Type B pancreatic cell (in vitro differentiated cells): ENCODE results near the gene ITGAD. TPM values are rescaled to one million over a fixed set of nuclear protein-coding genes. Genes with fewer than 3 reads are reported as not detected.

Experiments
- DNase-seq: peaks from one replicate; pipeline ENCODE4 v3.0.0; 2021; ENCODE audit warnings: mixed read lengths; ENCODE audit not compliant: unreplicated experiment; ENCODE audit errors: extremely low spot score
- H3K27ac Mint-ChIP-seq: 2 replicates; pipeline ENCODE4 v1.8.0; 2021; ENCODE audit warnings: mild to moderate bottlenecking, mixed read lengths
- H3K27me3 Mint-ChIP-seq: 2 replicates; pipeline ENCODE4 v1.8.0; 2021; ENCODE audit warnings: mixed read lengths
- H3K36me3 Mint-ChIP-seq: 2 replicates; pipeline ENCODE4 v1.8.0; 2021; ENCODE audit warnings: mixed read lengths
- H3K4me1 Mint-ChIP-seq: one replicate; pipeline ENCODE4 v1.8.0; 2021; ENCODE audit warnings: mixed read lengths; ENCODE audit not compliant: unreplicated experiment
- H3K4me3 Mint-ChIP-seq: 2 replicates; pipeline ENCODE4 v1.8.0; 2021; ENCODE audit warnings: mild to moderate bottlenecking, mixed read lengths
- H3K9me3 Mint-ChIP-seq: 2 replicates; pipeline ENCODE4 v1.8.0; 2021; ENCODE audit warnings: mixed read lengths
- CTCF ChIP-seq: fragments of 200-600 bp; sonication (generic); conservative IDR thresholded peaks from 2 replicates; pipeline ENCODE4 v1.5.0; 2021; ENCODE audit warnings: antibody characterized with exemption, mild to moderate bottlenecking
- total RNA-seq: library from RNA; stranded (reverse); gene quantifications from 2 replicates; pipeline ENCODE4 v1.2.1, GENCODE V29; 2021; ENCODE audit warnings: low replicate concordance

ITGAD gene
- total RNA-seq, 1 donor from 2014 or later, result not detected

GRCh38 chr16:31371008-31371407, 22.1 kb upstream of the ITGAD start:
- Mint-ChIP-seq H3K9me3 (no peaks in the 10 kb centered on the region), H3K36me3 (no peaks in the 10 kb centered on the region), H3K4me1 (no peaks in the 10 kb centered on the region), H3K27me3 (peaks cover 26% of the 10 kb centered on the region), H3K27ac (no peak overlapping the region), H3K4me3 (no peak overlapping the region)
- no peak for TF ChIP-seq CTCF
- DNase-seq, result no peak

DNA sequence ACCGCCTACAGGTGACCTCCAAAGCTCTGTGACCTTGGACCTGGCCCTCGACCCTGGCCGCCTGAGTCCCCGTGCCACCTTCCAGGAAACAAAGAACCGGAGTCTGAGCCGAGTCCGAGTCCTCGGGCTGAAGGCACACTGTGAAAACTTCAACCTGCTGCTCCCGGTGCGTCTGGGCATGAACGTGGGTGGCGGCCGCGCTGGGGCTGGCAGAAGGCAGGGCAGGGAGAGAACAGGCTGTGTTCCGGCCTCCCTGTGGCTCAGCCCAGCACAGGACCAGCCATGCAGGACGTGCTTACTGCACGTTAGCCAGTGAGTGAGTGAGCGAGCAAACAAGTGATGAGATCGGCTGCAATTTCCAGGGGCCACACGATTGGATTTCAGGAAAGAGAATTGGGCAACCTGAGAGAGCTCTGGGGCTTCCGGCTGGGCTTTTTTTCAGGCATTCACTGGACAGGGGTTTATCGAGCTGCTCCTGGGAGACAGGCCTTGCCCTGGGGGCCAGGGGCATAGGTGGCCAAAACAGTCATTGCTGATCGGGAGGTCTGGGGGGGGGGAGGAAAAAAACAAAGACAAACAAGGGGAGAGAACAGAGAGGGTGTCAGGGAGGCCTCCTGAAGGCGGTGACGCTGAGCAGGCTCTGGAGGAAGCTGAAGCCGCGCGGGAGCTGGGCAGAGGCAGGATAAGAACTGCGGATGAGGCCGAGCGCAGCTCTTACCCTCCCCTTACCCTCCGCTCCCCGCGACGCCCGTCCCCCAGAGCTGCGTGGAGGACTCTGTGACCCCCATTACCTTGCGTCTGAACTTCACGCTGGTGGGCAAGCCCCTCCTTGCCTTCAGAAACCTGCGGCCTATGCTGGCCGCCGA, 21.3 kb upstream of the ITGAD start:
- H3K27me3 Mint-ChIP-seq, result peaks cover 28% of the 10 kb centered on the region
- no peak overlapping the region for H3K4me3 Mint-ChIP-seq
- no peak overlapping the region for H3K27ac Mint-ChIP-seq
- no peak for DNase-seq
- H3K36me3 Mint-ChIP-seq, result no peaks in the 10 kb centered on the region
- TF ChIP-seq CTCF, result no peak
- H3K9me3 Mint-ChIP-seq, result no peaks in the 10 kb centered on the region
- no peaks in the 10 kb centered on the region for H3K4me1 Mint-ChIP-seq

DNA sequence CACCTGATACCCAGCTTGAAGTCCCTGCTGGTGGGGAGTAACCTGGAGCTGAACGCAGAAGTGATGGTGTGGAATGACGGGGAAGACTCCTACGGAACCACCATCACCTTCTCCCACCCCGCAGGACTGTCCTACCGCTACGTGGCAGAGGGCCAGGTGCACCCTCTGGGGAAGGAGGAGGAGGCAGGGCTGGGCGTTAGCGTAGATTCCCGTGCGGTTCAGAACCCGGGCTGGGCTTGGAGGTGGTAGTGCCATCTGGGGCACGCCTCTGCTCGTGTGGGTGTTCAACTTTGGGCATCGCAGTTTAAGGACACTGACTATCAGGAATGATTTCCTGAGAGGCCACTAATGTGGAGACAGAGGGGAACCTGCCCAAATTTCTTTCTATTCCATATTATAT, 19.9 kb upstream of the ITGAD start:
- no peak for DNase-seq
- H3K4me3 Mint-ChIP-seq, result no peak overlapping the region
- H3K27ac Mint-ChIP-seq, result no peak overlapping the region
- peaks cover 28% of the 10 kb centered on the region for H3K27me3 Mint-ChIP-seq
- H3K36me3 Mint-ChIP-seq, result no peaks in the 10 kb centered on the region
- no peak for TF ChIP-seq CTCF
- no peaks in the 10 kb centered on the region for H3K4me1 Mint-ChIP-seq
- no peaks in the 10 kb centered on the region for H3K9me3 Mint-ChIP-seq

DNA sequence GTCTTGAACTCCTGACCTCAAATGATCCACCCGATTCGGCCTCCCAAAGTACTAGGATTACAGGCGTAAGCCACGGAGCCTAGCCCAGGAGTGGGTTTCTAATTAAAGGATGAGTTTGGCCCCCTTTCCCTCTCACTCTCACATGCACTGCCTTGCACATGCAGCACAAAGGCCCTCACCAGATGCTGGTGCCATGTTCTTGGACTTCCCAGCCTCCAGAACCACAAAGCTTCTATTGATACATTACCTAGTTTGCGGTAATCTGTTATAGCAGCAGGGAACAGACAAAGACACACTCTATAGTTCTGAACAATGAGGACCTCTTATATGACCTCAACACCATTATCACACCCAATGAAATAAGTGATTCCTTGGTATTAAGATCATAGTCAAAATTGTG, 17.9 kb upstream of the ITGAD start:
- Mint-ChIP-seq H3K27me3 (peaks cover 33% of the 10 kb centered on the region), H3K4me1 (no peaks in the 10 kb centered on the region), H3K36me3 (no peaks in the 10 kb centered on the region), H3K4me3 (no peak overlapping the region), H3K9me3 (no peaks in the 10 kb centered on the region), H3K27ac (no peak overlapping the region)
- no peak for DNase-seq
- no peak for TF ChIP-seq CTCF

DNA sequence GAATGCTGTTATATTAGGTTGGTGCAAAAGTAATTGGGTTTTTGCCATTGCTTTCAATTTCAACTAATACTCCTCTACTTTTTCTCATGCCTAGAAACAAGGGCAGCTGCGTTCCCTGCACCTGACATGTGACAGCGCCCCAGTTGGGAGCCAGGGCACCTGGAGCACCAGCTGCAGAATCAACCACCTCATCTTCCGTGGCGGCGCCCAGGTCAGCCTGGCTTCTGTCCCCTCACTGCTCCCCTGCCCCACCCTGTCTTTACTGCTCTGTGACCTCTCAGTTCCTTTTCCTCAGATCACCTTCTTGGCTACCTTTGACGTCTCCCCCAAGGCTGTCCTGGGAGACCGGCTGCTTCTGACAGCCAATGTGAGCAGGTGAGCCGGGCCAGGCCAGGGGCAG, 16.4 kb upstream of the ITGAD start:
- peaks cover 40% of the 10 kb centered on the region for H3K27me3 Mint-ChIP-seq
- H3K36me3 Mint-ChIP-seq, result no peaks in the 10 kb centered on the region
- no peak for TF ChIP-seq CTCF
- H3K9me3 Mint-ChIP-seq, result no peaks in the 10 kb centered on the region
- no peak overlapping the region for H3K27ac Mint-ChIP-seq
- no peaks in the 10 kb centered on the region for H3K4me1 Mint-ChIP-seq
- no peak for DNase-seq
- H3K4me3 Mint-ChIP-seq, result no peak overlapping the region
